HG03039 (cell line): Measurements from ENCODE around the gene CCDC12.

Experiments used
- ATAC-seq: cut with Tn5 transposase; IDR thresholded peaks from one replicate; pipeline ENCODE4 v1.9.1; 2021; ENCODE audit warnings: mild to moderate bottlenecking, moderate library complexity; ENCODE audit not compliant: unreplicated experiment

Gene CCDC12

GRCh38 chr3:47008234-47008796, 31.8 kb upstream of the CCDC12 start:
- ATAC-seq: no peak

- no peak for ATAC-seq
Observed at GRCh38 chr3:47007482-47008233, 31.1 kb upstream of the CCDC12 start.

GRCh38 chr3:47007001-47007400, 30.5 kb upstream of the CCDC12 start:
- ATAC-seq: no peak

- no peak for ATAC-seq
Observed at GRCh38 chr3:47006145-47006651, 29.7 kb upstream of the CCDC12 start.

- no peak for ATAC-seq
Observed at GRCh38 chr3:47005212-47006144, 28.9 kb upstream of the CCDC12 start.

GRCh38 chr3:47004369-47005211, 28.0 kb upstream of the CCDC12 start:
- ATAC-seq: no peak

- ATAC-seq: no peak
Observed at GRCh38 chr3:47003461-47004368, 27.2 kb upstream of the CCDC12 start.

GRCh38 chr3:47003056-47003410, 26.5 kb upstream of the CCDC12 start:
- no peak for ATAC-seq

GRCh38 chr3:47002171-47003055, 25.9 kb upstream of the CCDC12 start:
- no peak for ATAC-seq

GRCh38 chr3:47001731-47002170, 25.2 kb upstream of the CCDC12 start:
- ATAC-seq: no peak

GRCh38 chr3:47000922-47001730, 24.6 kb upstream of the CCDC12 start:
- ATAC-seq: no peak

GRCh38 chr3:47000198-47000815, 23.8 kb upstream of the CCDC12 start:
- ATAC-seq: no peak

- no peak for ATAC-seq
Observed at GRCh38 chr3:46999516-47000197, 23.1 kb upstream of the CCDC12 start.

GRCh38 chr3:46998852-46999515, 22.4 kb upstream of the CCDC12 start:
- ATAC-seq: no peak

GRCh38 chr3:46998121-46998851, 21.7 kb upstream of the CCDC12 start:
- no peak for ATAC-seq
